Prostate gland (tissue), 2 donors: ENCODE results near the gene CNTLN. TPM values are rescaled to one million over a fixed set of nuclear protein-coding genes. Genes with fewer than 3 reads are reported as not detected.
"Not testable (repeated sequence)": the region's sequence is repeated elsewhere in the genome, so short reads cannot be mapped to it uniquely, and the experiment has no call there.

Experiments used
- DNase-seq: peaks from one replicate; pipeline ENCODE4 v3.0.0-alpha.2; 2019; ENCODE audit warnings: low spot score
- H3K27ac ChIP-seq, 2 donors: fragments of 200-600 bp; sonication (generic); 2 replicates each; pipeline ENCODE4 v1.5.1; 2017 to 2019
- H3K27me3 ChIP-seq: fragments of 200-600 bp; sonication (generic); replicated peaks from 2 replicates; pipeline ENCODE4 v1.5.1; 2019; ENCODE audit not compliant: insufficient read depth
- H3K36me3 ChIP-seq, 2 donors: fragments of 200-600 bp; sonication (generic); 1 replicate in 1 of 2; 2 replicates in 1 of 2; pipeline versions ENCODE4 v1.5.1 to v1.8.1; 2017 to 2019
- H3K4me1 ChIP-seq: fragments of 200-600 bp; sonication (generic); replicated peaks from 2 replicates; pipeline ENCODE4 v1.5.1; 2019
- H3K4me3 ChIP-seq, 2 donors: fragments of 200-600 bp; sonication (generic); 2 replicates each; pipeline ENCODE4 v1.5.1; 2017 to 2019
- H3K9me3 ChIP-seq: fragments of 200-600 bp; sonication (generic); 2 replicates; pipeline ENCODE4 v1.5.1; 2017
- CTCF ChIP-seq, 4 experiments: fragments of 200-600 bp in 2 of 4; fragments of 450-650 bp in 2 of 4; sonication (generic) in 2 of 4; IDR thresholded peaks; 1 replicate in 3 of 4; 2 replicates in 1 of 4; pipeline ENCODE4 v1.5.1; 2016 to 2019; ENCODE audit warnings: antibody characterized with exemption in 4 of 4, mild to moderate bottlenecking in 2 of 4, moderate library complexity in 2 of 4
- POLR2A ChIP-seq: fragments of 450-650 bp; IDR thresholded peaks from one replicate; pipeline ENCODE4 v1.6.1; 2016; ENCODE audit warnings: antibody characterized with exemption, mild to moderate bottlenecking
- POLR2AphosphoS5 ChIP-seq: sonication (generic); formaldehyde crosslinking; IDR thresholded peaks from one replicate; pipeline ENCODE4 v1.6.1; 2017; ENCODE audit warnings: antibody characterized with exemption
- whole genome bisulfite sequencing: methylation state at CpG from one replicate; pipeline ENCODE4 v1.1.5; 2018; 5-methylcytosine and 5-hydroxymethylcytosine counted together
- intact Hi-C: fragments of 100-400 bp; cut with DNase I; formaldehyde crosslinking; loops from one replicate; pipeline ENCODE4 v1.14.2; 2022
- total RNA-seq, 2 donors: library from RNA; depleted of rRNA; stranded (reverse); fragments of >200 nt; gene quantifications; one replicate each; pipeline ENCODE4 v1.1.0, GENCODE V29; 2016

The CNTLN gene
- total RNA-seq, 2 donors from 2014 or later, result 4.1 to 12.9 TPM

GRCh38 chr9:17380126-17380861 is 245.5 kb downstream of the CNTLN start:
- Histone ChIP-seq H3K4me1 (no peaks in the 10 kb centered on the region), H3K4me3 (no peak overlapping the region), H3K9me3 (no peaks in the 10 kb centered on the region), H3K36me3 (no peaks in the 10 kb centered on the region), H3K27ac (no peak overlapping the region), H3K27me3 (no peaks in the 10 kb centered on the region)
- no peak for TF ChIP-seq POLR2AphosphoS5
- no peak for TF ChIP-seq POLR2A
- no peak for TF ChIP-seq CTCF (IDR thresholded peaks at IDR 0.05)
- intact Hi-C loops, result no loop called here
- 95% methylated on average over 5 of the region's 5 CpGs for WGBS
- no peak for DNase-seq

GRCh38 chr9:17387565-17387964 is 252.7 kb downstream of the CNTLN start:
- DNase-seq, result no peak
- Histone ChIP-seq H3K4me1 (no peaks in the 10 kb centered on the region), H3K4me3 (no peak overlapping the region), H3K9me3 (no peaks in the 10 kb centered on the region), H3K27me3 (no peaks in the 10 kb centered on the region), H3K27ac (no peak overlapping the region), H3K36me3 (no peaks in the 10 kb centered on the region)
- no peak for TF ChIP-seq CTCF (IDR thresholded peaks at IDR 0.05)
- no peak for TF ChIP-seq POLR2AphosphoS5
- no peak for TF ChIP-seq POLR2A
- intact Hi-C loops, result no loop called here

GRCh38 chr9:17389026-17389425 is 254.2 kb downstream of the CNTLN start:
- Histone ChIP-seq H3K36me3 (no peaks in the 10 kb centered on the region), H3K27ac (no peak overlapping the region), H3K4me1 (no peaks in the 10 kb centered on the region), H3K9me3 (no peaks in the 10 kb centered on the region), H3K27me3 (no peaks in the 10 kb centered on the region), H3K4me3 (no peak overlapping the region)
- no peak for TF ChIP-seq POLR2AphosphoS5
- no peak for TF ChIP-seq POLR2A
- TF ChIP-seq CTCF (IDR thresholded peaks at IDR 0.05), result no peak
- intact Hi-C loops, result no loop called here
- DNase-seq, result no peak
- 50% methylated on average over 1 of the region's 1 CpG for WGBS

GRCh38 chr9:17394881-17395510 is 260.2 kb downstream of the CNTLN start:
- 64% methylated on average over 7 of the region's 7 CpGs for WGBS
- Histone ChIP-seq H3K4me3 (no peak overlapping the region), H3K4me1 (no peaks in the 10 kb centered on the region), H3K27ac (no peak overlapping the region), H3K36me3 (no peaks in the 10 kb centered on the region), H3K27me3 (no peaks in the 10 kb centered on the region), H3K9me3 (no peaks in the 10 kb centered on the region)
- intact Hi-C loops, result no loop called here
- no peak for TF ChIP-seq POLR2AphosphoS5
- no peak for TF ChIP-seq CTCF (IDR thresholded peaks at IDR 0.05)
- TF ChIP-seq POLR2A, result no peak
- DNase-seq, result no peak

- H3K4me1 ChIP-seq, DNase-seq, H3K27ac ChIP-seq, H3K9me3 ChIP-seq, H3K36me3 ChIP-seq, H3K27me3 ChIP-seq, H3K4me3 ChIP-seq, intact Hi-C loops: not testable (repeated sequence)
- 77% methylated on average over 7 of the region's 7 CpGs for WGBS
These were observed 262.4 kb downstream of the CNTLN start for GRCh38 chr9:17397166-17397728.
